Fibroblast of mammary gland (primary cell): ENCODE measurements around the gene LMF2.

Experiments used
- DNase-seq: peaks from one replicate; pipeline ENCODE4 v3.0.0-alpha.2; 2010; ENCODE audit warnings: low read depth
- H3K4me3 ChIP-seq: 2 replicates; pipeline ENCODE4 v1.5.1; 2011; ENCODE audit warnings: low read depth, mild to moderate bottlenecking, low read length, moderate library complexity; ENCODE audit not compliant: control insufficient read depth
- TF ChIP-seq, protein P1 (sequence below): conservative IDR thresholded peaks from 2 replicates; pipeline ENCODE4 v1.5.1; 2011; ENCODE audit warnings: low read depth, low read length, inconsistent platforms; ENCODE audit not compliant: control insufficient read depth, insufficient read depth

LMF2 gene

DNA sequence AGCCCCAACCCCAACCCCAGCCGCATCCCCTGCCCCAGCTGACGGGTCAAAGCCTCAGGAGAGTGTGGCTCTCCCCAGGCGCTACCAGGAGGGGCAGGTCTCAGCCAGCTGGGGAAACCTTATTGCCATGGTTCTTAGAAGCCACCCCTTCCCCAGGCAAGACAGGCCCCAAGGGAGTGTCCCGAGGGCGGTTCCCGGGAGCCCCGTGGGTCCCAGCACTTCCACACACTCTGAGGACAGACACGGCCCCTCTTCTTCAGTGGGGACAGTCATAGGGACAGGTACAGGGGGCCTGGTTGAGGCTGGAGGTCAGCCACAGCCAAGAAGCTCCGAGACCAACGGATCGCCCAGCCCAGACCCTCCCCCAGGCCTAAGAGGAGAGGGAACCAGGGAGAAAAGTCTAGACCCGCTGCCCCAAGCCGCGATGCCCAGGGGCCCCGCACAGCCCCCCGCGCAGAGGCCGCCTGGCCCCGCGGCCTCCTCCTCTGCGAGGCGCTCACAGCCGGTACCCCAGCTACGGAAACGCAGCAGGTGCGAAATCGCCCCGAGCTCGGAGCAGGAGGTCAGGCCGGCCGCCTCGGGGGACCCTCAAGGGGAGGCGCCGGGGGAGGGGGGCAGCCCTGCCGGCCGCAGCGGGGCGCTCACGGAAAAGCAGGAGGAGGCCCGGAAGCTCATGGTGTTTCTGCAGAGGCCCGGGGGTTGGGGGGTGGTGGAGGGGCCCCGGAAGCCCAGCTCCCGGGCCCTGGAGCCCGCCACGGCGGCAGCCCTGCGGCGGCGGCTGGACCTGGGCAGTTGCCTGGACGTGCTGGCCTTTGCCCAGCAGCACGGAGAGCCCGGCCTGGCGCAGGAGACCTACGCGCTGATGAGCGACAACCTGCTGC is 40.8 kb upstream of the LMF2 start:
- no peak for DNase-seq
- H3K4me3 ChIP-seq, result no peak overlapping the region
- TF ChIP-seq, protein P1, sequence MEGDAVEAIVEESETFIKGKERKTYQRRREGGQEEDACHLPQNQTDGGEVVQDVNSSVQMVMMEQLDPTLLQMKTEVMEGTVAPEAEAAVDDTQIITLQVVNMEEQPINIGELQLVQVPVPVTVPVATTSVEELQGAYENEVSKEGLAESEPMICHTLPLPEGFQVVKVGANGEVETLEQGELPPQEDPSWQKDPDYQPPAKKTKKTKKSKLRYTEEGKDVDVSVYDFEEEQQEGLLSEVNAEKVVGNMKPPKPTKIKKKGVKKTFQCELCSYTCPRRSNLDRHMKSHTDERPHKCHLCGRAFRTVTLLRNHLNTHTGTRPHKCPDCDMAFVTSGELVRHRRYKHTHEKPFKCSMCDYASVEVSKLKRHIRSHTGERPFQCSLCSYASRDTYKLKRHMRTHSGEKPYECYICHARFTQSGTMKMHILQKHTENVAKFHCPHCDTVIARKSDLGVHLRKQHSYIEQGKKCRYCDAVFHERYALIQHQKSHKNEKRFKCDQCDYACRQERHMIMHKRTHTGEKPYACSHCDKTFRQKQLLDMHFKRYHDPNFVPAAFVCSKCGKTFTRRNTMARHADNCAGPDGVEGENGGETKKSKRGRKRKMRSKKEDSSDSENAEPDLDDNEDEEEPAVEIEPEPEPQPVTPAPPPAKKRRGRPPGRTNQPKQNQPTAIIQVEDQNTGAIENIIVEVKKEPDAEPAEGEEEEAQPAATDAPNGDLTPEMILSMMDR, result no peak

DNA sequence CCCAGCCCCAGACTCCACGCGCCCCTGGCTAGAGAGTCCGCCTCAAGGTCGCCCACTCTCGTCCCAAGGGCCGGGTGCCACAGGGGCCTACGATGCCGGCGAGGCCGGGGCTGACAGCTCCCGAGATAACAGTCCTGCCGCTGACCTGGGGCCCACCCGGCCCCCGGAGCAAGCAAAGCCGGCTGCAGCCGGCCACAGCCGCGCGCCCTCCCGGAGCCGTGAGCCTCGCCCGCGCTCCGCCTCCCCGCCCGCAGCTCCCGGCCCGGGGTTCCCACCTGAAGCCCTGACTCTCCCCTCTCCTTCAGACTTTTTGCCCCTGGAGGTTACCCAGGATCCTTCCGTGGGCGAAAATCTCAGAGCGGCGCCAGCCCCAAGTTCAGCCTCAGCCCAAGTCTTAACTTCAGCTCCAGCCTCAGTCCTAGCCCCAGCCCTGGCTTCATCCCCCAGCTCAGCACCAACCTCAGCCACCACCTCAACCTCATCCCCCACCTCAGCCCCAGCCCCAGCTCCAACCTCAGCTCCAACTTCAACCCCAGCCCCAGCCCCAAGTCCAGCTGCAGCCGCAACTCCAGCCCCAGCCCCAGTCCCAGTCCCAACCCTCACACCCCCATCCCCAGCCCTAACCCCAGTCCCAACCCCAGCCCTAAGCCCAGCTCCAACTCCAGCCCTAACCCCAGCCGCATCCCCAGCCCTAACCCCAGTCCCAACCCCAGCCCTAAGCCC is 39.9 kb upstream of the LMF2 start:
- no peak overlapping the region for H3K4me3 ChIP-seq
- TF ChIP-seq, protein P1, result no peak

DNA sequence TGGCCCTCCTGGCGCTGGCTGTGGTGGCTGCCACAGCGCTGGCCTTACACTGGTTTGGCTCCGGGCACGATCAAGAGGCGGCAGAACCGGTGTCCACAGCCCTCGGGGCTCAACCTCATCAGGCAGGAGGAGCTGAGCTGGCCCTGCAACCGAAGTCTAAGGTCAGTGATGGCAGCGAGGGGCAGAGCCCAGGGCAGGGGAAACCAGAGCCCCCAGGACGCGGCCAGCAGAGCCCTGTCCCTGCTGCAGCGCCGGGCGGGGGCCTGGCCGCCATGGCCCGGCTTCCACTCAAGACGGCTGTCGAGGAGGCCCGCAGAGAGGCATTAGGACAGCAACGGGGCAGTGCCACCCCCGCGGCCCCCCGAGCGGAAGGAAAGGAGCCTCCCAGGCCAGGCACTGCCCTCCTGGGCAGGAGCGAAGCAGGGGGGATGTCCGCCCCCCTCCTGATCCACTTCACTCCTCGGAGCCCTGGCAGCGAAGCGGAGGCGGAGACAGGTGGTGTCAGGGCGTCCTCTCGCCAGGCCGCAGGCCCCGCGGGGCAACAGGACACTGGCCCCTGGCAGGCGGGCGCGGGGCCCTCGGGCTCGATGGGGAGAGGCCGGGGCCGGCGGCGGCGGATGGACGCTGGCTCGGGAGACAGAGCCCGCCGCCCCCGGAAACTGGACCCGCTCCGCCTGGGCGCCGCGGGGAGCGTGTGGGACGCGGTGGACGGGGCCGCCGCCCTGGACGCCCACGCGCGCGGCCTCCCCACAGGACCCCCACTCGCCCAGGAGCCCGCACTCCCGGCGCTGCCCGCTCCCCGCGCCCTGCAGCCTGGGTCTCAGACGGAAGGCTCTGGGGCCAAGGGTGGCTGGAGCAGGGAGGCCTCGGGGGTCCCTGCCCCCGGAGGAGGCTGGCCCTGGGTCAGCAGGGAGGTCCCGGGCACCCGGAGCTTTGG is 39.1 kb upstream of the LMF2 start:
- DNase-seq, result no peak
- no peak overlapping the region for H3K4me3 ChIP-seq

More for the DNA sequence above, 39.9 kb upstream of the LMF2 start:
- DNase-seq, result no peak

DNA sequence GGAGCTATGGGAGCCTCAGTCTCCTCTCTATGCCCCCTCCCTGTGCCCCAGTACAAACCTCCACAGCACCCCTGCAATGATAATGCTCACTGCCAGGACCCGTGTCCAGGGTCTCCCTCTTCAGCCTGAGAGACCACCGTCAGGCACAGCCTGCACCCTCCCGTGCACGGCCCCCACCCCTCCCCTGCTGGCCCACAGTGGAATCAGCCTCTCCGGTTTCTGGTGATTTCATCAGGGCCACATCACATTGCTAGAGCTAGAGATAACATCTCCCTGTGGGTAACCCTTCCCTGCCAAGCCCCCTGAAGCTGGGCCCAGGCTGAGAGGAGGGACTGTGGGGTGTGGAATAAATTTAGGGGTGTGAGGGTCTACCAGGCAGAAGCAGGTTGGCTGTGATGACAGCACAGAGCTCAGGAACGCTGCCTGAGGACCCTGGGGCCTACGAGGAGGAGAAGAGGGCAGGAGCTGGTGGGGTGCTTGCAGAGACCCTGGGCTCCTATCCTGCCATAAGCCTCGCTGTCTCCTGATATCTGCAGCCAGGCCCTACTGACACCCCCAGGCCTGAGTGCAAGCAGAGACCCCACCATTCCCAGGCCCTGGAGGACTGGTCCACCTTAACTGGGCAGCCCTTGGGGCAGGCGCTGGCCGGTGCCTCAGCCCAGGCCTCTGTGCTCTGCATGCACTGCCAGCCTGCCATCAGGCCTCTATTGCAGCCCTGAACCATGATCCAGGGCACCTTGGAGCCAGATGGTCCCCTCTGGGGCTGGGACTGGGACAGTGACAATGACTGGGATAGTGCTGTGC is 38.2 kb upstream of the LMF2 start, which contains the start of gene KLHDC7B:
TSS of gene KLHDC7B (plus strand) at position 378 of the 804 bp plus-strand sequence. CDS start at position 723, 345 bp downstream.
- no peak for DNase-seq
- no peak within 1 kb of the TSS for H3K4me3 ChIP-seq
- TF ChIP-seq, protein P1, result no peak

More for the DNA sequence above, 39.1 kb upstream of the LMF2 start:
- TF ChIP-seq, protein P1, result no peak

DNA sequence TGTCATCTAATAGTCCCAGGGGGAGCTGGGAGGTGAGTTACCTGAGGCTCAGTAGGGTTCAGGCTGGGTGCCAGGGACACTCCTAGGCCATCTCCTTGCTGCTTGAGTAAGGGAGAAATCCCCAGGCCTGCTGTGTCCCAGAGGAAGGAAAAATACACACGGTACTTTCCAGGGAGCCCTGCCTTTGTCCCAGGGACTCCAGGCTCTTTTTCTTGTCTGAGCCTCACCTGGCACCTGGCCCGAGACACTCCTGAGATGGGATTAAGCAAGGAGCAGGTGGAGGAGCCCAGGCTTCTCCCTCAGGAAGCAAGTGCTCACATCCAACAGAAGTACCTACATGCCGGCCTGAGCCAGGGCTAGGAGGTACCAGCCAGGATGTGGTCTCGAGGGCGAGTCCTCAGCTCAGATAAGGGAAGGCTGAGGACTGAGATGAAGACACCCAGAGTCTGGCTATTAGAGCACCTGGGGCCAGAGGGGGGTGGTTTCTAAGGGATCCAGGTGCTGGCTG is 37.3 kb upstream of the LMF2 start:
- H3K4me3 ChIP-seq, result no peak overlapping the region
- TF ChIP-seq, protein P1, result no peak
- DNase-seq, result no peak
